ENCODE data around the gene HMCN2. TPM values are rescaled to one million over a fixed set of nuclear protein-coding genes. Genes with fewer than 3 reads are reported as not detected.
A peak's percentile ranks its signal among the peaks of the same experiment; 100 is the strongest.

The HMCN2 gene
- total RNA-seq, 1 experiment from 2014 or later: 8.6 TPM

GRCh38 chr9:130237076-130237475 lies 28.5 kb upstream of the HMCN2 start:
- Histone ChIP-seq H2BK20ac (ENCODE audit: low read depth, low read length, poor library complexity, severe bottlenecking) (no peak overlapping the region), H3K4ac (ENCODE audit: low read depth, low read length) (no peak overlapping the region), H2BK15ac (ENCODE audit: low read depth, low read length) (no peak overlapping the region), H3K27me3 (ENCODE audit: insufficient read depth, low read length) (no peaks in the 10 kb centered on the region), H2AK5ac (ENCODE audit: insufficient read length, low read length) (no peak overlapping the region), H3K9ac (ENCODE audit: extremely low read depth, insufficient read length, low read length) (no peak overlapping the region), H3K18ac (ENCODE audit: insufficient read length, low read depth, low read length) (no peak overlapping the region), H3T11ph (ENCODE audit: low read length) (no peak overlapping the region), H3K23ac (ENCODE audit: insufficient read length, low read depth, low read length) (no peak overlapping the region), H2AFZ (ENCODE audit: low read length) (no peak overlapping the region), H3K79me1 (ENCODE audit: insufficient read depth, low read depth, low read length, poor library complexity, severe bottlenecking) (no peaks in the 10 kb centered on the region), H3K56ac (ENCODE audit: insufficient read length, low read depth, low read length) (no peak overlapping the region), H3K23me2 (ENCODE audit: insufficient read length, low read depth, low read length, poor library complexity, severe bottlenecking) (no peaks in the 10 kb centered on the region), H4K20me1 (ENCODE audit: control insufficient read depth, insufficient read depth, insufficient read length) (no peaks in the 10 kb centered on the region), H3K79me2 (ENCODE audit: insufficient read depth, low read length) (no peaks in the 10 kb centered on the region), H4K5ac (ENCODE audit: insufficient read length, low read depth, low read length) (no peak overlapping the region), H3K4me2 (ENCODE audit: insufficient read depth, insufficient read length, low read length) (no peak overlapping the region), H2BK120ac (ENCODE audit: low read depth, low read length, poor library complexity, severe bottlenecking) (no peak overlapping the region), H3K9me3 (ENCODE audit: control insufficient read depth, low read depth, low read length) (no peaks in the 10 kb centered on the region), H2BK12ac (ENCODE audit: insufficient read length, low read depth, low read length) (no peak overlapping the region), H3K14ac (ENCODE audit: insufficient read depth, low read length) (no peak overlapping the region), H4K91ac (ENCODE audit: insufficient read length, low read depth, low read length) (no peak overlapping the region), H4K8ac (replicated peaks; ENCODE audit: insufficient read length, low read depth, low read length) (no peak overlapping the region), H3K4me1 (ENCODE audit: insufficient read depth, low read length) (no peaks in the 10 kb centered on the region), H2BK5ac (ENCODE audit: insufficient read length, low read length) (no peak overlapping the region), H3K27ac (ENCODE audit: insufficient read length, low read depth, low read length) (no peak overlapping the region)
- Mint-ChIP-seq H3K27ac (peak overlapping the region in 1 of 3 experiments; percentile 22; a peak in 1 of 7 replicates), H3K9me3 (no peaks in the 10 kb centered on the region; a peak in 1 of 5 replicates), H3K36me3 (ENCODE audit: insufficient read depth in 1 of 3, low read depth in 3 of 3) (peaks cover 6 to 16% (median 14%) of the 10 kb centered on the region in 3 experiments; a peak in 5 of 7 replicates), H3K4me1 (peaks cover 14 to 44% of the 10 kb centered on the region in 2 experiments), H3K4me3 (no peak overlapping the region), H3K27me3 (ENCODE audit: low read depth) (no peaks in the 10 kb centered on the region; the same call in 1 of the 2 replicates)
- TF ChIP-seq CTCF (conservative IDR thresholded peaks at IDR 0.05): no peak
- WGBS (ENCODE audit: extremely low coverage, insufficient read length, low lambda C conversion rate): no CpG with 5 or more reads among the region's 11 CpGs
- DNase-seq: no peak

Measured in H9 (cell line).